GM13976 (cell line): Measurements from ENCODE around the gene FERMT3.
A peak's percentile ranks its signal among the peaks of the same experiment; 100 is the strongest.

Experiments used
- DNase-seq: peaks from one replicate; pipeline ENCODE4 v3.0.0; 2012; ENCODE audit warnings: low spot score
- in situ Hi-C: fragments of 300-500 bp; cut with MboI; formaldehyde crosslinking; loops from one replicate; pipeline ENCODE4 v1.12.0; 2022; ENCODE audit warnings: low sequenced_read_pairs, mixed read lengths, inconsistent platforms; ENCODE audit not compliant: unreplicated experiment
- TF ChIP-seq, protein P1 (sequence below): IDR thresholded peaks from 2 replicates; pipeline ENCODE4 v1.5.1; 2012; ENCODE audit warnings: borderline replicate concordance, mild to moderate bottlenecking; ENCODE audit not compliant: insufficient read depth; ENCODE audit errors: extremely low read depth, missing control alignments, control extremely low read depth

The FERMT3 gene

GRCh38 chr11:64224891-64225607 lies 18.5 kb downstream of the FERMT3 start:
- in situ Hi-C loops: no loop called here
- DNase-seq: no peak
- TF ChIP-seq, protein P1, sequence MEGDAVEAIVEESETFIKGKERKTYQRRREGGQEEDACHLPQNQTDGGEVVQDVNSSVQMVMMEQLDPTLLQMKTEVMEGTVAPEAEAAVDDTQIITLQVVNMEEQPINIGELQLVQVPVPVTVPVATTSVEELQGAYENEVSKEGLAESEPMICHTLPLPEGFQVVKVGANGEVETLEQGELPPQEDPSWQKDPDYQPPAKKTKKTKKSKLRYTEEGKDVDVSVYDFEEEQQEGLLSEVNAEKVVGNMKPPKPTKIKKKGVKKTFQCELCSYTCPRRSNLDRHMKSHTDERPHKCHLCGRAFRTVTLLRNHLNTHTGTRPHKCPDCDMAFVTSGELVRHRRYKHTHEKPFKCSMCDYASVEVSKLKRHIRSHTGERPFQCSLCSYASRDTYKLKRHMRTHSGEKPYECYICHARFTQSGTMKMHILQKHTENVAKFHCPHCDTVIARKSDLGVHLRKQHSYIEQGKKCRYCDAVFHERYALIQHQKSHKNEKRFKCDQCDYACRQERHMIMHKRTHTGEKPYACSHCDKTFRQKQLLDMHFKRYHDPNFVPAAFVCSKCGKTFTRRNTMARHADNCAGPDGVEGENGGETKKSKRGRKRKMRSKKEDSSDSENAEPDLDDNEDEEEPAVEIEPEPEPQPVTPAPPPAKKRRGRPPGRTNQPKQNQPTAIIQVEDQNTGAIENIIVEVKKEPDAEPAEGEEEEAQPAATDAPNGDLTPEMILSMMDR: no peak

- TF ChIP-seq, protein P1: no peak
- peak; percentile 96 for DNase-seq
- in situ Hi-C loops: no loop called here
Measured at GRCh38 chr11:64225608-64226506, 19.3 kb downstream of the FERMT3 start, which contains the start of the genes NUDT22 and TRPT1. Gene NUDT22 (plus strand): TSS chr11:64226274. CDS start chr11:64226653, 379 bp downstream. Gene TRPT1 (minus strand): TSS chr11:64226186. CDS start chr11:64225860, 326 bp downstream.

DNA sequence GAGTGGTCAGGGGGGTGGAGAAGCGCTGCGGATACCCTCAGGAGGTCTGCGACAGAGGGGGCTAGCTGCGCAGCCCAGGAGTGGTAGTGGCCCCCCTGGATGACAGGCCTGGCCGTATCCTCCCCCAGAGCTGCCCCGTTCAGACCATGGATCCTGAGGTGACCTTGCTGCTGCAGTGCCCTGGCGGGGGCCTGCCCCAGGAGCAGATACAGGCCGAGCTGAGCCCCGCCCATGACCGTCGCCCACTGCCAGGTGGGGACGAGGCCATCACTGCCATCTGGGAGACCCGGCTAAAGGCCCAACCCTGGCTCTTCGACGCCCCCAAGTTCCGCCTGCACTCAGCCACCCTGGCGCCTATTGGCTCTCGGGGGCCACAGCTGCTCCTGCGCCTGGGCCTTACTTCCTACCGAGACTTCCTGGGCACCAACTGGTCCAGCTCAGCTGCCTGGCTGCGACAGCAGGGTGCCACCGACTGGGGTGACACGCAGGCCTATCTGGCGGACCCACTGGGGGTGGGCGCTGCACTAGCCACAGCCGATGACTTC lies 20.1 kb downstream of the FERMT3 start:
- TF ChIP-seq, protein P1: no peak
- DNase-seq: peak; percentile 84
- in situ Hi-C loops: no loop called here

DNA sequence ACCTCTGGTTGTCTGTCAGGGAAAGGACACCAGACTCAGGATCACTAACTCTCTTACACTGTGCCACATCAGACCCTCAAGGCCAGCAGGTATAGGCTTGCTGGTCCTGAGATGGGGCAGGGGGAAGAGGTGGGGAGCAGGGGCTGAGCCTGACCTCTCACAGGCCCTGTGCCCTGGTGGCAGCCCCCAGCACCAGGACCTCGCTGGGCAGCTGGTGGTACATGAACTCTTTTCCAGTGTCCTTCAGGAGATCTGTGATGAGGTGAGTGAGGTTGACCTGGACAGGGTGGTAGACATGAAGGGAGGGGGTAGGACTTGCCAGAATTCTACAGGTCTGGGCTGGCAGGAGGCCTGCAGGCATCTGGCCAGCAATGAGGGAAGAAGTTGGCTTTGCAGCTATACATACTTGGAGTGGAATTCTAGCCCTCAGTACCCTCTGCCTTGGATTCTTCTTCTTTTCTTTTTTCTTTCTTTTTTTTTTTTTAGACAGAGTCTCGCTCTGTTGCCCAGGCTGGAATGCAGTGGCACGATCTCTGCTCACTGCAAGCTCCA lies 21.0 kb downstream of the FERMT3 start:
- in situ Hi-C loops: no loop called here
- TF ChIP-seq, protein P1: no peak
- no peak for DNase-seq

GRCh38 chr11:64229090-64229743 lies 22.7 kb downstream of the FERMT3 start:
- TF ChIP-seq, protein P1: no peak
- no peak for DNase-seq
- in situ Hi-C loops: no loop called here
